NK-92 treated with Interleukin-12 subunit alpha and Interleukin-12 subunit beta, amount 100 ng/mL, for 24 hours (cell line): ENCODE results near the gene FGF2.
"Not testable (repeated sequence)": the region's sequence is repeated elsewhere in the genome, so short reads cannot be mapped to it uniquely, and the experiment has no call there.

ENCODE experiments used
- DNase-seq: peaks from one replicate; lab custom pipeline; 2025; lab: John Stamatoyannopoulos, UW

Gene FGF2

DNA sequence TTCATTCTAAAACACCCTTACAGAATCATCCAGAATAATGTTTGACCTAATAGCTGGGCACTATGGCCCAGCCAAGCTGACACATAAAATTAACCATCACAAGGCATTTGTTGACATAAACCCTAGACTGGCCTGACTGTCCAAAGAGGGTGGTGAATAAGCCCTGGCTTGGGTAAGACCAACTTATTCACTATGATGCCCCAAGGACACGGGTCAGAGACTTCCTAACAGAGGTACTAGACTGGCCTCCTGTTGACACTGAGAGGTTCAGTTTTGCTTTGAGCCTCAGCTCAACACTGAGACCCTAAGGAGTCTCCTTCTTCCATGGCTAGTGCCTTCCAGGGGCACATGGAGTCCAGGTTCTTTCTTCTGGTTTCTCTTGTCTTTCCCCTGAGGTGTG is 21.3 kb downstream of the FGF2 start:
- DNase-seq, result no peak

DNA sequence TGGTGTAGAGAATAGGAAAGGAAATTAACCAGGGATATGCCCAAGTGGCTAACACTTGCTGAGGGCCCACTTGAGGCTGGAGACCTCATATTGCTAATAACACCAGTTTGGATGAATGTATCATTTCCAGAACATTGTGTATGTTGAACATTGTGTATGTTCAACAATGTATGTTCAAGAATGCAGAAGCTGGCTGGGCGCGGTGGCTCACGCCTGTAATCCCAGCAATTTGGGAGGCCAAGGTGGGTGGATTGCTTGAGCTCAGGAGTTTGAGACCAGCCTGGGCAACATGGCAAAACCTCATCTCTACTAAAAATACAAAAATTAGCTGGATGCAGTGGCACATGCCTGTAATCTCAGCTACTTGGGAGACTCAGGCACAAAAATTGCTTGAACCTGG is 23.2 kb downstream of the FGF2 start:
- DNase-seq, result not testable (repeated sequence)

DNA sequence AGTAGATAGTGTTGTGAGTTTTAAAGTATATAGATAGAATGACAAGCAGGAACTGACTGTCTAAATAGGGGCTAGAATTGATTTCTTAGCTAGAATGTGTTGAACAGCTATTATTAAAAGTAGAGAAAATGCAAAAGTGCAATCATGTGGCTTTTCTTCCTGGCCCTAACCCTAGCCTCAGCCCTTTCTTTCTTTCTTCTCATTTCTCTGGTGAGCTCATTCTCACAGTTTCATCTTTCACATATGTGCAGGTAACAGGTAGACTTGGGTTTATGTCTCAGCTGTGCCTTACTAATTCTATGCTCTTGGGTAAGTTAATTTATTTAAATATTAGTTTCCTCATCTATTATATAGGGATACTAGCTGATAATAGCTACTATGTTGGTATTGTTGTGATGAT is 24.9 kb downstream of the FGF2 start:
- no peak for DNase-seq

DNA sequence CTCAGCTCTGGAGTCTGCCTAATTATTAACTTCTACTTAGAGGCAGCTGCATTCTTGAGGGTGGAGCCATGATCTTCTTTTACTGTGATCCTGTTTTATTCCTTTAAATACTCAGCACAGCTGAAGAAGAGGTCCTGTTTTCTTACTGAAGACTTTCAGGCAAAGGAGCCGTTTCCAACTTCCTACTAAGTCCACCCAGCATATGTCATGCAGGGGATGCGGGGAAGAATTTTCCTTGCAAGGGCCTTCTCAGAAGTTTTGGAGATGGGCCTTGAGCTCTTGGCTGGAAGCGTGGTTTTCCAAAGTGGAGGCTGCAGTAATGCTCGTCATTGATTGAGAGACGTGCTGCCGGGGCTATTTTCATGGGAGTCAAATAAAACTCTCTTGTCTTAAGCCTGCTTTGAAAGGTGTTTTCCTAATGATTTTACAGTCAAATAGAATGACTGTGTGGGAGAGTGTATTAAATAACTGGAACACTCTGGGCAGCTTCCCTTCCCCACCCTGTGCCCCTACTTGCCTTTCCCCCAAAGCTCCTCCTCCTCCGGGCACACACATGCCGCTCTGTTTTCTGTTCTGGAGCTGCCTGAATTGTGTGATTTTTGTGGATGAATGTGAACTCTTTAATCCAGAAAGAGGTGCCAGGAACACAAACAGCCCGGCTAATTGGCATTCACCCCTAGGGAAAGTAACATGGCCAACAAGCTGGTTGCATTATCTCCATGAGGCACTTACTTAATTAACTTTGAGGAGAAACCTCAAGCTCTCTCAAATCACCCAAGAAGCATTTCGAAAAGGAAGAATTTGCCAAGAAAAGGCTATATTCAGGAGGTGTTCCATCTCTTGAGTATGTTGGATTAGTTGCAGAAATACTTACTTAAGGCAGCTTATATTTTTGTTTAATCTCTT is 28.1 kb downstream of the FGF2 start:
- no peak for DNase-seq

DNA sequence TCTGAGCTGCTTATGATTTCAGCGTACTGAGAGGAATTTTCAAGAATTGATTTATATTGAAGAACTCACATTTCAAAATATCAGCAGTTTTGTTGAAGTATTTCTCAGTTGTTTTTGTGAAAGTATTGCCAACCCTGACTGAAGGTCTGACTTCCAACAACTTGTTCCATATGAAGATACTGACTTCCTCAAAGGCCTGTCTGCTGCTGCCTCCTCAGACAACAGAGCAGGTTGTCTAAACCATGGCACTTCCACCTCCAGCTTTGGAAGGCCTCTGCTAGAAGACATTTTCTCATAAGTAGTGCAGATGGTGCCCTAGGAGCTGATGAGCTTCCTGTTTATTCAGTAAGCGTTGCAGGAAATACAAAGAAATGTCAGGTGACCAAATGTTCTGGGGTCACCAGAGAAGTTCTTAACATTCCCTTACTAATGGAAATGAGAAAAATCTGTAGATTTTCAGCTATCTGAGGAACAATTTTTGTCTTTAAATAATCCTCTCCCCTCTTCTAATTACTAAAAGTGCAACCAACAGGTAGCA is 28.8 kb downstream of the FGF2 start:
- DNase-seq, result no peak

DNA sequence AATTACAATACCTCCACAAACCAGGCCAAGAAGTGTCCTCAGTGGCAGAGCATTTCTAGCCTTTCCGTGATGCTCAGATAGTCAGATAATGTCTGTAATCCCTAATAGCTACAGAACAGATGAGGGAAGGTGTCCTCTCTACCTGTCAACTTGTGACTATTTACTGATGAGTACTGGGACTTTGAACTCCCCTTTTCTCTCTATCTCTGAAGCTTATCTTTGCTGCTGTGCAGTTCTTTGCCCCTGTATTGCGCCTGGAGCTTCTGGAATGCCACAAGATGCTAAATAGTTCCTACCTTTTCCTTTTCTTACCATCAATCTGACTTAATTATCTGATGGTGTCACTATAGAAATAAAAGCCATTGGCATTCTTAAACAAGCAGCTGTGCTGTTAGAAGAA is 30.5 kb downstream of the FGF2 start:
- no peak for DNase-seq

DNA sequence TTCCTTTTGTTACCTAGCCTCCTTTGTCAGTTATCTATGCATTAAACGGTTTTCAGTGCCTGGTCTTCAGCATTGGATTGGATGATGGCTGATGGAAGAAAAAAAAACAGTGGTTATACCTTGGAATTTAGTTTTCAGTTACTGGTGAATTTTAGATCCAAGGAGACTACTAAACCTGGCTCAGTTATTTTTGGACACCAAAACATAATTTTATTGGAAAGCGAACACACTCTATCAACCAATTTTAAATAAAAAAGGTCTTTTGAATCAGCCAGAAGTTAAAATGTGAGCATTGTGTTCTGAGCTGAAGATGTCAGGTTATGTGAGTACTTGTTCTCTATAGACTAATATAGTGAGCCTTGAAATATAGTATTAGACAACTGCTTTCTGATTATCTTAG is 32.1 kb downstream of the FGF2 start:
- no peak for DNase-seq

DNA sequence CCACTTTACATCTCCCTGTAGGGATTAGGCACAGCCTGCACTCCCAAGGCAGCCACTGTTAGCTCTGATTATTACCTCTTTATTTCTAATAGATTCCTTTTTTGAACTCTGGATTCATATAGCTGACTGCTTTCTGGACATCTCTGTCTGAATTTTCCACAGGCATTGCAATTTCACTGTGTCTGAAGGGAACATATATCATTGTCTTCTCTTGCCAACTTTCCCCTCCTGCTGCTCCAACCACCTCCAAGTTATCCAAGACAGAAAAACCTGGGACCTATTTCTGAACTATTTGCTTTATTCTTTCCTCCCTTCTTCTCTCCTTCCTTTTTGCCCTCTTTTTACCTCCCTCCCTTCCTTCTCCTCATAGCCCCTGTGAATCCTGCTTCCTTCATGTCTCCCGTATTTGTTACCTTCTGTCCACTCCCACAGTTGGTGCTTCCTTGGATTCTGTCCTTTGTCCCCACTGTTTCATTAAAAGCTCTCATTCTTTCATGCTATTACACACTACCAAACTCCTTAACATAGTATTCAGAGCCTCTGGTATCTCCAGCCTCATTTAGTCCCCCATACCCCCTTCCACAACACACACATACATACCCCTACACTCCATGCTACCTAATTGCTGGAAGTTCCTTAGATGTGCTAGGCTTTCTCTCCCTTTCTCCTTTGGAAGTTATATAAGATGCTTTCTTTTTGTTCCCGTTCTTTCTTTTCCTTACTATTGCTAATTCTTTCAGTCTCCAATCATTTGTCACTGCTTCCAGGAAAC is 34.7 kb downstream of the FGF2 start:
- DNase-seq, result no peak

DNA sequence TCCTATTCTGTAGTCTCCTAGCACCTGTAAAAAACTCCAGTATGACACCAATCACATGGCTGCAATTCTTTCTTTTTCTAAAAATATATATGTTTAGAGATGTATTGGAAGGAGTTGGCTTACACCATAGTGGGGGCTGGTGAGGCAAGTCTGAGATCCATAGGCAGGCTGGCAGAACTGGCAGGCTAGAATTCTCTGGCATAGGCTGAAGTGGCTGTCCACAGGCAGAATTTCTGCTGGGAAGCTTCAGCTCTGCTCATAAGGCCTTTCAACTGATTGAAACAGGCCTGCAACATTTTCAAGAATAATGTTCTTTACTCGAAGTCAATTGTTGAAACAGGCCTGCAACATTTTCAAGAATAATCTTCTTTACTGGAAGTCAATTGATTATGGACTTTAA is 37.0 kb downstream of the FGF2 start:
- no peak for DNase-seq

DNA sequence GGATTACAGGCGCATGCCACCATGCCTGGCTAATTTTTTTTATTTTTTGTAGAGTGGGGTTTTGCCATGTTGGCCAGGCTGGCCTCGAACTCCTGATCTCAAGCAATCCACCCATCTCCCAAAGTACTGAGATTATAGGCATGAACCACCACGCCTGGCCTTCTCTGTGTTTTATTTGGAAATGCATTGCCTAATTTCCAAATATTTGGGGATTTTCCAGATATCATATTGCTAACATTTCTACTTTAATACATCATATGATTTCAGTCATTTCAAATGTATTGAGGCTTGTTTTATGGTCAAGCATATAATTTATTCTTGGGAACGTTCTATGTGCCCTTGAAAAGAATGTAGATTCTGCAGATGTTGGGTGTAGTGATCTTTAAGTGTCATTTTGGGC is 38.8 kb downstream of the FGF2 start:
- no peak for DNase-seq

DNA sequence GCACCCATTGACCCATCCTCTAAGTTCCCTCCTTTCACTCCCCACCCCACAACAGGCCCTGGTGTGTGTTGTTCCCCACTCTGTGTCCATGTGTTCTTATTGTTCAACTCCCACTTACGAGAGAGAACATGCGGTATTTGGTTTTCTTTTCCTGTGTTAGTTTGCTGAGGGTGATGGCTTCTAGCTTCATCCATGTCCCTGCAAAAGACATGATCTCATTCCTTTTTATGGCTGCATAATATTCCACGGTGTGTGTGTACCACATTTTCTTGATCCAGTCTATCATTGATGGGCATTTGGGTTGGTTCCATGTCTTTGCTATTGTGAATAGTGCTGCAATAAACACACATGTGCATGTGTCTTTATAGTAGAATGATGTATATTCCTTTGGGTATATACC is 41.6 kb downstream of the FGF2 start:
- not testable (repeated sequence) for DNase-seq

DNA sequence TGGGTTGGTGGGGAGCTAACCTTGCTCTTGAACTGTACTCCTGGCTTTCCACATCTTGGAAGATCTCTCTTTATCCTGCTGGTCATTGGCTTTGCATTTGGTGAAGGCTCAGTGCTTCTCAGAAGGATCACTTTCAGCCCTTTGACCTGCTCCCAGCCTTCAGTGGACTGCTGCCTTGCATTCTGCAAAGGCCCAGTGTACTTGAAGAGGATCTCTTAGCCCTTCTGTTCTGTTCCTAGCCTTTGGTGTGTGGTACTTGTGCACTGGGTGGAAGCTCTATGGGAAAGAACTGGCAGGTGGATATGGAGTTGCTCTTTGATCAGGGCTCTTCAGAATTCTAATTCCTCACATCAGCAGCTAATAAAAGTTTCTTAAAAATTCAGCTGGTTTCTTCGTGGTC is 46.5 kb downstream of the FGF2 start:
- DNase-seq, result no peak

DNA sequence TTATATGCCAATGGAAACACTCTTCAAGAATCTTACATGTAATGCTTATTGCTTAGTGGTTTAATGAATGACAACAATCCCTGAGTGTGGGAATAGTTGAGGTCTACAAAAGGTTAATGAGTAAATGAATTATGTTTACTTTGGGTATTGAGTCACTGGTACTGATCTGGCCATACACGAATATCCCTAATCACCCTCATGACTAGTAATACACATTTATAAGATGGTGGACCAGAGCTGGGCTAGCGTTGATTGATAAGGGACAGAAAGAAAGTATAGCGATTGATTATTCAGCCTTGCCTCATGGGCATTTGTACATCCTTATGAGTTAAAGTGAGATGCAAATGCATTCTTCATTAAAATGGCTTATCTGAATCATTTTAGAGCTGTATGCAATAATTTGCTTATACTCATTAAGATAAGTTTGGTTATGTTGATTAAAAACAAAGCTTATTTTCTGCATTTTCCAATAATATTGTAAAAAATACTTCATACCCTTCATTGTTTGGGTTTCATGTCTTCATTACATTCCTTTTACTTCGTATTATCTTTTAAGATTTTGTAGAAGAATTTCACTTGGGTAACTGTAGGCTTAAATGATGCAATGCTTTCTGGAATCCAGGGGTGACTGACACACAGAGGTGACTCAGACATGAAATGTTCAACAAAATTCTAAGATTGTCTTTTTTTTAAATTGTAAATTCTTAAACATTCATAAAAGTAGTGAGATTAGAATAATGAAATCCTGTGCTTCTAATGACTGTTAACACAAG is 47.4 kb downstream of the FGF2 start:
- no peak for DNase-seq

DNA sequence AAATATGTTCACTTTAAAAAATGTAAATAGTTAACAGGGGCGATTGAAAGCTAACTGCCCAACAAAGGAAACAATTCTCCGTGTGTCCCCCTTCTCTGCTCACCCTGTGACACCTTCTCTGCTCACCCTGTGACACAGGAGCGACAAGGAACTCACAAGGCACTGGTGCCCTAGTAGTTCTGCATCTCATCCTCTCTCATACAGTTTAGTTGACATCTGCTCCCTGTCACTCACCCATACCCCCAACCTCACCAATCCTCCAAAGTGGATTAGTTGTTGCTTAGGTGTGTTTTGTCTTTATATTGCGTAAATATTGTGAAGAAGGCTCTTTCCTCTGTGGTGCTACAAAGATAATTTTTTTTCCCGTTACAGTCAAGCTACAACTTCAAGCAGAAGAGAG is 49.3 kb downstream of the FGF2 start:
- DNase-seq, result peak; percentile 0

DNA sequence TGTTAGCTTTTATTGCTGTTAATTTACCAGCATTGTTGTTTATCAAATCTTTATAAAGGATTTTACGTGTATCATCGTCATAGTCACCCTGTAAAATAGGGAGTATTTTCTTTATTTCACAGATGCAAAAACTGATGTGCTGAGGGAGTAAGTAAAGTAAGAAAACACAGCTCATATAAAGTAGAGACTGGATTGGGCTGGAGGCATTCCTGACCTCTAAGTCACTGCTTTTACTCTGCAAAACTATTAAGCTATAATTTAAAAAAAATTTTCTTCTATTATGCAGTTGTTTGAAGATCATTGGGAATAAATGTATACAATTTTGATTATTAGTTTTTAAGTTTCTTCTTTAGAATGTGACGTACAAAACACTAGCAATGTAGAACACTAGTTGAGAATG is 49.8 kb downstream of the FGF2 start:
- no peak for DNase-seq

DNA sequence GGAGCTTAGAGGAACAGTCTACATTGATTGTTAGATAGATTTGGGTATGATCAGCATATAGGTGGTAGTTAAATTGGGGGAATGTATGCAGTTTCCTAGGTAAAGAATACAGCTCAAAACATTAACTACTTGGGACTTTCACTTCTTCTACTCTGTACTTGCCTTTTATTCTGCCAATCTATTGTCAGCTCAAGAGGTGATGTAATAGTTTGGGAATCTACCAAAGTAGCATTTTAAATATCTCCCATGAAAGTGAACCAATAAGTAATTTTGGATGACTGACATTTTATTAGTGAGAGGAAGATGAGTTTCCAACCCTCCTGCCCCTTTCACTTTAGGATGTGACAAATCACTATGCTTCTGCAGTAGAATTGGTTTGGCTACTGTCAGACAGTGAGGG is 52.4 kb downstream of the FGF2 start:
- no peak for DNase-seq

DNA sequence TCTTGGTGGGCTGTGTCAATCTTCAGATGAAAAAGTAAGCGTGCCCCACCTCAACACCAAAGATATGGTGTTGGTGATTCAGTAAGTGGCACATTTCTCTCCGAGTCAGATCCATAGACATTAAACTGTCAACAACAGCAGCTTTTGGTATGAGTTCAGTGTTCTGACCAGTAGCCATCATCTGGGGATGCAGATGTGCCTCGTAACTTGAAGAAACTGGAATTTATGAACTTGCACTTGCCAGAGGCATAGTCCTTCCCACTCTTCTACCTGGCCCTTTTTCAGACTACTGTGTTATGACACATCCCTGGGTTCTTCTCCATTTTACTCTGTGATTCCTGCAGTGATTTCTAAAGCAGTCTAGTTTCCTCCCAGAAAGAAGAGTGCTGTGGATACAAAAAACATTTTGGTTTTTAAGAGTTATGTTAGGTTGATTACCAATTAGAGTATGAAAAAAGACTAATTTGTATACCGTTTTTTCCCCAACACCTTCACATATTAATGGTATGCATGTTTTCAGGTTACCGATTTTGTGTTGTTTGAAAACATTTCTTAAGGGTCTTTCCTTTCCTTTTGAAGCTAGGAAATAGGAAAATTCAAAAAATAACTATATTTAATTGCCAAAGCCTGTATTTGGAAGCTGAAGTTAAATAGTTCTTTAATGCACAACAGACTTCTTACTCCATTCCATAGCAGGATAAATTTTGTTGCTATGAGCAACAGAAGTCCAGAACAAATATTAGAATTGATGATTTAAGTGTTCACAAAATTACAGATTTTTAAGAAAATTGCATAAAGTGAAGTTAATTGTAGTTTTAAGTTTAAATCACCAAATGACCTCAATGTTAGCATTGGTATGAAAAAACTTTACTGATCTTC is 56.5 kb downstream of the FGF2 start:
- DNase-seq, result no peak

DNA sequence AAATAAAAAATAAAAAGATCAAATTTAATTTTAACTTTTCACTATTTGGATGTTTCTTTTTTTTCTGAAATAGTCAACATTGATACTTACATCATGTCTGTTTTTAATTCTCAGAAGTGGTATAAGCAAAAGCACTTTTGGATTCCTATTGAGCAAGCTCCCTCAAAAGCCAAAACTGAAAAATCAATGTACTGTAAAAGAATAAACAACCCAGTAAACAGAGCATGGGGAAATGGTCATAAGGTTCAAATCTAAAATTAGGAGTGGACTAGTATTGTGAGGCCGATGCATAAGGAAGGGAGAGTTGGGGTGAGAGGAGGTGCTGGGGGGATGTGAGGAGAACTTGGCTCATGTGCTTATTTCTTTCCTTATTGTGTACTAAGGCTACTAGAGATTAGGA is 57.9 kb downstream of the FGF2 start:
- DNase-seq, result no peak

DNA sequence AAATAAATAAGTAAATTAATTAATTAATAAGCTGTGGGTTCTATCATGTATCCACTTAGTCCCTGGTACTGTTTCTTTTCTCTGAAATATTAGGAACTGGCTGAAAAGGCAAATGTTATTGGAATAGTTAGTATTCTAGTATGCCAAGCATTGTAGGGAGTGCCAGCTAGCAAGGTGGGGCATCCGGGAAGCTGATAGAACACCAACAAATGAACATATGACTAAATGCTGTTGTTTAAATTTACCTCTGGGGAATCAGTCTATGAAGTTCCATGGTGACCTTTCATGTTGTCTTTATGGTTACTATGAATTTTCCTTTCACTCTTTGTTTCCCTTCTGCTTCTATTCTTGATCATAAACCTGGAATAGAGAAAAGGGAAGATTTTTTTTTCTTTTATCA is 63.1 kb downstream of the FGF2 start:
- DNase-seq, result no peak

DNA sequence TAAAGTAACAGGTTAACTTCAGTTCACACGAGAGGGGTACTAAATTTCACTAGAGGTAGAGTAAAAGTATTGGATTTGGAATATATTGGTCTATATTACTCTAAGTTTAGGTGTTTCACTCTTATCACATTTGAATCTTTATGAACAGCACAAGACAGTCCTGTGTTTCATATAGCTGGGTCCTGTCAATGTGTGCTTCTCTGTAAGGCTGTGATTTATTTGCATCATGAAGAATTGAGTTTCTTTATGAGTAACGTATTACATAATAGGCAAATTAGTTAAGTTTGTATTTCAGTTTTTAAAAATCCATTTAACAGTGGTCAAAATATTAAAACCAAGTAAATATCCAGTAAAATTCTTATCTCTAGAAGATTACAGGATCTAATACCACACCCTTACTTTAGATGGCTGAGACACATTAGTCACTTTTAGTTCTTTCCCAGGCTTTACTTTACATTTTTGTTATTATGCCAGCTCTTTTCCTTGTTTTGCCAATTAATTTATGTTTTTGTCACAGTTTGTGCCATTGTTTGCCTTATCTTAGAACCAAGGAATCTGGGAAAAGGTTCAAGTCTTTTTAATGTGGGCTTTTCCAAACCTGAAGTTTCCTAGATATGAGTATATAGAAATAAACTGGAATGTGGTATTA is 63.6 kb downstream of the FGF2 start:
- no peak for DNase-seq

DNA sequence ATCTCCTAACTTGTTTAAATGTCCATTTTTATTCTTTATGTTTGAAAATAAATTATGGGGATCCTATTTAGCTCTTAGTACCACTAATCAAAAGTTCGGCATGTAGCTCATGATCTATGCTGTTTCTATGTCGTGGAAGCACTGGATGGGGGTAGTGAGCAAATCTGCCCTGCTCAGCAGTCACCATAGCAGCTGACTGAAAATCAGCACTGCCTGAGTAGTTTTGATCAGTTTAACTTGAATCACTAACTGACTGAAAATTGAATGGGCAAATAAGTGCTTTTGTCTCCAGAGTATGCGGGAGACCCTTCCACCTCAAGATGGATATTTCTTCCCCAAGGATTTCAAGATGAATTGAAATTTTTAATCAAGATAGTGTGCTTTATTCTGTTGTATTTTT is 68.2 kb downstream of the FGF2 start:
- no peak for DNase-seq
